NCI-H187 (cell line): ENCODE data around the gene CSMD2.
"Not testable (repeated sequence)": the region's sequence is repeated elsewhere in the genome, so short reads cannot be mapped to it uniquely, and the experiment has no call there.

Experiments
- DNase-seq, 2 experiments: peaks; one replicate each; lab custom pipeline; 2025; lab: John Stamatoyannopoulos, UW

Gene CSMD2

GRCh38 chr1:34052565-34052964 lies 112.5 kb downstream of the CSMD2 start:
- DNase-seq = no peak

- no peak for DNase-seq
These were observed 114.1 kb downstream of the CSMD2 start for GRCh38 chr1:34050709-34051485.

GRCh38 chr1:34049994-34050393 lies 115.0 kb downstream of the CSMD2 start:
- DNase-seq = no peak

- no peak for DNase-seq
These were observed 115.6 kb downstream of the CSMD2 start for GRCh38 chr1:34049477-34049876.

- no peak for DNase-seq
These were observed 127.2 kb downstream of the CSMD2 start for GRCh38 chr1:34037856-34038255.

- no peak for DNase-seq
These were observed 127.9 kb downstream of the CSMD2 start for GRCh38 chr1:34037109-34037508.

- DNase-seq = no peak
These were observed 131.0 kb downstream of the CSMD2 start for GRCh38 chr1:34034036-34034435.

GRCh38 chr1:34029954-34030353 lies 135.1 kb downstream of the CSMD2 start:
- DNase-seq = no peak

- no peak for DNase-seq
These were observed 135.5 kb downstream of the CSMD2 start for GRCh38 chr1:34029515-34029914.

GRCh38 chr1:34028381-34029055 lies 136.5 kb downstream of the CSMD2 start:
- no peak for DNase-seq

- no peak for DNase-seq
These were observed 139.4 kb downstream of the CSMD2 start for GRCh38 chr1:34025675-34026074.

- DNase-seq = no peak
These were observed 140.5 kb downstream of the CSMD2 start for GRCh38 chr1:34024485-34024884.

GRCh38 chr1:34019741-34020552 lies 145.1 kb downstream of the CSMD2 start:
- DNase-seq = no peak

GRCh38 chr1:34018285-34018684 lies 146.7 kb downstream of the CSMD2 start:
- DNase-seq = no peak

GRCh38 chr1:34016281-34016680 lies 148.7 kb downstream of the CSMD2 start:
- DNase-seq = not testable (repeated sequence)

- DNase-seq = no peak
These were observed 150.9 kb downstream of the CSMD2 start for GRCh38 chr1:34013958-34014737.

GRCh38 chr1:34013136-34013535 lies 151.9 kb downstream of the CSMD2 start:
- no peak for DNase-seq

- DNase-seq = no peak
These were observed 155.6 kb downstream of the CSMD2 start for GRCh38 chr1:34009340-34009985.

GRCh38 chr1:34007760-34008159 lies 157.3 kb downstream of the CSMD2 start:
- no peak for DNase-seq

- DNase-seq = no peak
These were observed 159.7 kb downstream of the CSMD2 start for GRCh38 chr1:34005309-34005708.

- DNase-seq = peak in 1 of 2 experiments; percentile 25
These were observed 162.2 kb downstream of the CSMD2 start for GRCh38 chr1:34002810-34003209.
